ENCODE data around the gene PCDHB10. TPM values are rescaled to one million over a fixed set of nuclear protein-coding genes. Genes with fewer than 3 reads are reported as not detected.
A peak's percentile ranks its signal among the peaks of the same experiment; 100 is the strongest.
"Not testable (repeated sequence)": the region's sequence is repeated elsewhere in the genome, so short reads cannot be mapped to it uniquely, and the experiment has no call there.

The PCDHB10 gene
- total and polyA plus RNA-seq, 10 of the 15 experiments (the other 5 are each of a cell fraction or from before 2014, with no cell fraction given): 0.01 to 0.06 TPM; not detected in 8

DNA sequence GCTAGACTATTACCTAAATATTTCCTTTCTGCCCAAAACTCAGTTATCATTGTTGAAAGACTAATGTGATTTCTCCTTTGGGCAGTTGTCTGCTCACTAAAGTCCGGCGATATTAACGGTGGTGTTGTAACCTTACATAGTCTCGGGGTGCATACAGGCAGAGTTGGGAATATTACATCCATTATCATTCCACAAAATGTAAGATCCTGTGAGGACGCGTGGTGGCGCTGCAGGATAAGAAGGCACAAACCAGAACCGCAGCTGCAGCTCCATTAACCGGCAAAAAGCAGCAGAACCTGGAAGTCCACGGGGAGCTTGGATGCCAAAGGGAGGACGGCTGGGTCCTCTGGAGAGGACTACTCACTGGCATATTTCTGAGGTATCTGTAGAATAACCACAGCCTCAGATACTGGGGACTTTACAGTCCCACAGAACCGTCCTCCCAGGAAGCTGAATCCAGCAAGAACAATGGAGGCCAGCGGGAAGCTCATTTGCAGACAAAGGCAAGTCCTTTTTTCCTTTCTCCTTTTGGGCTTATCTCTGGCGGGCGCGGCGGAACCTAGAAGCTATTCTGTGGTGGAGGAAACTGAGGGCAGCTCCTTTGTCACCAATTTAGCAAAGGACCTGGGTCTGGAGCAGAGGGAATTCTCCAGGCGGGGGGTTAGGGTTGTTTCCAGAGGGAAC is 21.6 kb downstream of the PCDHB10 start, which contains the start of gene PCDHB13:
PCDHB13 (plus strand) TSS at position 264 of the 684 bp plus-strand sequence; CDS start at position 469, 205 bp downstream.
- H3K79me2 ChIP-seq (ENCODE audit: control insufficient read depth, insufficient read depth, low read length); POLR2A ChIA-PET; H2AFZ ChIP-seq (ENCODE audit: control insufficient read depth, low read depth, low read length); BruUV-seq (replicated peaks); FAIRE-seq; ATAC-seq; intact Hi-C loops (cut with micrococcal nuclease; ENCODE audit: unreplicated experiment); H3K27me3 ChIP-seq (replicated peaks in 1 of 2; ENCODE audit: control insufficient read depth in 2 of 2, insufficient read depth in 2 of 2, low read length in 1 of 2); H3K4me1 ChIP-seq (ENCODE audit: control insufficient read depth, insufficient read depth, low read length); H3K4me3 ChIP-seq; H3K4me2 ChIP-seq (ENCODE audit: control insufficient read depth, insufficient read depth); H3K9me3 ChIP-seq (replicated peaks; ENCODE audit: control insufficient read depth, insufficient read depth, low read length); H3K27ac ChIP-seq (ENCODE audit: control insufficient read depth, insufficient read depth); H3K9ac ChIP-seq (ENCODE audit: control insufficient read depth, insufficient read depth, low read length); H4K20me1 ChIP-seq (ENCODE audit: control insufficient read depth, insufficient read depth); H3K36me3 ChIP-seq (ENCODE audit: control insufficient read depth in 2 of 2, insufficient read depth in 2 of 2, low read length in 1 of 2); DNase-seq (ENCODE audit: low read depth, low spot score); SMC1A ChIA-PET (ENCODE audit: uncharacterized antibody, unreplicated experiment); RAD21 ChIA-PET (ENCODE audit: unreplicated experiment): not testable (repeated sequence)
- CTCF ChIA-PET: interaction anchor here (0.8 to 1.5 kb wide), 2 partner anchors 12 to 106 kb away, joined by 3 read pairs; partner anchors contain the start of gene TAF7
- in situ Hi-C loops (cut with MboI): loop anchor here (5.0 to 25.0 kb wide), 2 partner anchors 36 to 349 kb away; partner anchors contain the start of gene PCDHB8
- 23% methylated on average over 13 of the region's 18 CpGs for WGBS (ENCODE audit: insufficient coverage, insufficient replicate concordance, low lambda C conversion rate, missing lambda C conversion rate)
- TF ChIP-seq, protein P1, sequence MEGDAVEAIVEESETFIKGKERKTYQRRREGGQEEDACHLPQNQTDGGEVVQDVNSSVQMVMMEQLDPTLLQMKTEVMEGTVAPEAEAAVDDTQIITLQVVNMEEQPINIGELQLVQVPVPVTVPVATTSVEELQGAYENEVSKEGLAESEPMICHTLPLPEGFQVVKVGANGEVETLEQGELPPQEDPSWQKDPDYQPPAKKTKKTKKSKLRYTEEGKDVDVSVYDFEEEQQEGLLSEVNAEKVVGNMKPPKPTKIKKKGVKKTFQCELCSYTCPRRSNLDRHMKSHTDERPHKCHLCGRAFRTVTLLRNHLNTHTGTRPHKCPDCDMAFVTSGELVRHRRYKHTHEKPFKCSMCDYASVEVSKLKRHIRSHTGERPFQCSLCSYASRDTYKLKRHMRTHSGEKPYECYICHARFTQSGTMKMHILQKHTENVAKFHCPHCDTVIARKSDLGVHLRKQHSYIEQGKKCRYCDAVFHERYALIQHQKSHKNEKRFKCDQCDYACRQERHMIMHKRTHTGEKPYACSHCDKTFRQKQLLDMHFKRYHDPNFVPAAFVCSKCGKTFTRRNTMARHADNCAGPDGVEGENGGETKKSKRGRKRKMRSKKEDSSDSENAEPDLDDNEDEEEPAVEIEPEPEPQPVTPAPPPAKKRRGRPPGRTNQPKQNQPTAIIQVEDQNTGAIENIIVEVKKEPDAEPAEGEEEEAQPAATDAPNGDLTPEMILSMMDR (IDR thresholded peaks at IDR 0.05 in 2 of 3, conservative IDR thresholded peaks at IDR 0.05 in 1 of 3; ENCODE audit: control insufficient read depth in 2 of 3, extremely low read depth in 1 of 3, insufficient read depth in 1 of 3, low read depth in 3 of 3, low read length in 3 of 3): peak in 1 of 3 experiments; percentile 14; a peak in 1 of 6 replicates
- peak; percentile 21; the same call in 1 of the 2 replicates for TF ChIP-seq RAD21 (IDR thresholded peaks at IDR 0.05; ENCODE audit: insufficient read depth, low read depth, low read length)

DNA sequence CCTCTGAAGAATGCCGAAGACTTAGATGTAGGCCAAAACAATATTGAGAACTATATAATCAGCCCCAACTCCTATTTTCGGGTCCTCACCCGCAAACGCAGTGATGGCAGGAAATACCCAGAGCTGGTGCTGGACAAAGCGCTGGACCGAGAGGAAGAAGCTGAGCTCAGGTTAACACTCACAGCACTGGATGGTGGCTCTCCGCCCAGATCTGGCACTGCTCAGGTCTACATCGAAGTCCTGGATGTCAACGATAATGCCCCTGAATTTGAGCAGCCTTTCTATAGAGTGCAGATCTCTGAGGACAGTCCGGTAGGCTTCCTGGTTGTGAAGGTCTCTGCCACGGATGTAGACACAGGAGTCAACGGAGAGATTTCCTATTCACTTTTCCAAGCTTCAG is 22.4 kb downstream of the PCDHB10 start:
- H3K27me3 ChIP-seq (replicated peaks in 1 of 2; ENCODE audit: control insufficient read depth in 2 of 2, insufficient read depth in 2 of 2, low read length in 1 of 2); H3K4me3 ChIP-seq; H4K20me1 ChIP-seq (ENCODE audit: control insufficient read depth, insufficient read depth); H3K4me1 ChIP-seq (ENCODE audit: control insufficient read depth, insufficient read depth, low read length); H3K9ac ChIP-seq (ENCODE audit: control insufficient read depth, insufficient read depth, low read length); ATAC-seq; H3K79me2 ChIP-seq (ENCODE audit: control insufficient read depth, insufficient read depth, low read length); intact Hi-C loops (cut with micrococcal nuclease; ENCODE audit: unreplicated experiment); POLR2A ChIA-PET; H3K4me2 ChIP-seq (ENCODE audit: control insufficient read depth, insufficient read depth); DNase-seq (ENCODE audit: low read depth, low spot score); H3K27ac ChIP-seq (ENCODE audit: control insufficient read depth, insufficient read depth); FAIRE-seq; CTCF ChIA-PET; H2AFZ ChIP-seq (ENCODE audit: control insufficient read depth, low read depth, low read length); BruUV-seq (replicated peaks); H3K9me3 ChIP-seq (replicated peaks; ENCODE audit: control insufficient read depth, insufficient read depth, low read length); H3K36me3 ChIP-seq (ENCODE audit: control insufficient read depth in 2 of 2, insufficient read depth in 2 of 2, low read length in 1 of 2); RAD21 ChIA-PET (ENCODE audit: unreplicated experiment); SMC1A ChIA-PET (ENCODE audit: uncharacterized antibody, unreplicated experiment): not testable (repeated sequence)
- in situ Hi-C loops (cut with MboI): loop anchor here (5.0 to 25.0 kb wide), 2 partner anchors 37 to 348 kb away; partner anchors contain the start of gene PCDHB8
- WGBS (ENCODE audit: insufficient coverage, insufficient replicate concordance, low lambda C conversion rate, missing lambda C conversion rate): 64% methylated on average over 12 of the region's 12 CpGs

DNA sequence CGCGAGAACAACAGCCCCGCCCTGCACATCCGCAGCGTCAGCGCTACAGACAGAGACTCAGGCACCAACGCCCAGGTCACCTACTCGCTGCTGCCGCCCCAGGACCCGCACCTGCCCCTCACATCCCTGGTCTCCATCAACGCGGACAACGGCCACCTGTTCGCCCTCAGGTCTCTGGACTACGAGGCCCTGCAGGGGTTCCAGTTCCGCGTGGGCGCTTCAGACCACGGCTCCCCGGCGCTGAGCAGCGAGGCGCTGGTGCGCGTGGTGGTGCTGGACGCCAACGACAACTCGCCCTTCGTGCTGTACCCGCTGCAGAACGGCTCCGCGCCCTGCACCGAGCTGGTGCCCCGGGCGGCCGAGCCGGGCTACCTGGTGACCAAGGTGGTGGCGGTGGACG is 23.4 kb downstream of the PCDHB10 start:
- intact Hi-C loops (cut with micrococcal nuclease; ENCODE audit: unreplicated experiment); H3K4me1 ChIP-seq (ENCODE audit: control insufficient read depth, insufficient read depth, low read length); H3K79me2 ChIP-seq (ENCODE audit: control insufficient read depth, insufficient read depth, low read length); H3K4me3 ChIP-seq; H3K27me3 ChIP-seq (replicated peaks in 1 of 2; ENCODE audit: control insufficient read depth in 2 of 2, insufficient read depth in 2 of 2, low read length in 1 of 2); POLR2A ChIA-PET; SMC1A ChIA-PET (ENCODE audit: uncharacterized antibody, unreplicated experiment); BruUV-seq (replicated peaks); FAIRE-seq; DNase-seq (ENCODE audit: low read depth, low spot score); H3K4me2 ChIP-seq (ENCODE audit: control insufficient read depth, insufficient read depth); CTCF ChIA-PET; H2AFZ ChIP-seq (ENCODE audit: control insufficient read depth, low read depth, low read length); H3K9me3 ChIP-seq (replicated peaks; ENCODE audit: control insufficient read depth, insufficient read depth, low read length); RAD21 ChIA-PET (ENCODE audit: unreplicated experiment); H3K36me3 ChIP-seq (ENCODE audit: control insufficient read depth in 2 of 2, insufficient read depth in 2 of 2, low read length in 1 of 2); H3K27ac ChIP-seq (ENCODE audit: control insufficient read depth, insufficient read depth); H4K20me1 ChIP-seq (ENCODE audit: control insufficient read depth, insufficient read depth); ATAC-seq; H3K9ac ChIP-seq (ENCODE audit: control insufficient read depth, insufficient read depth, low read length): not testable (repeated sequence)
- in situ Hi-C loops (cut with MboI): loop anchor here (25.0 kb wide), 1 partner anchor 347 kb away; no protein-coding TSS in a partner anchor
- 80% methylated on average over 16 of the region's 40 CpGs for WGBS (ENCODE audit: insufficient coverage, insufficient replicate concordance, low lambda C conversion rate, missing lambda C conversion rate)
